H1 (cell line): ENCODE data around the gene SGCD. TPM values are rescaled to one million over a fixed set of nuclear protein-coding genes. Genes with fewer than 3 reads are reported as not detected.

ENCODE experiments used
- CTCF ChIA-PET: fragments of 300-600 bp; sonication (Branson Sonifier 250); formaldehyde crosslinking; loops from one replicate; lab custom pipeline; 2021; ENCODE audit not compliant: partially characterized antibody; lab: Charles Lee
- POLR2A ChIA-PET: fragments of 300-600 bp; sonication (Branson Sonifier 250); formaldehyde crosslinking; loops from one replicate; lab custom pipeline; 2021; ENCODE audit warnings: inconsistent platforms; ENCODE audit not compliant: partially characterized antibody; lab: Charles Lee
- DNase-seq, 2 experiments: peaks; one replicate each; pipeline versions ENCODE4 v3.0.0 to v3.0.0-alpha.2; 2010 to 2022; ENCODE audit warnings: low spot score in 2 of 2, low read depth in 1 of 2, mixed read lengths in 1 of 2
- FAIRE-seq: peaks from 2 replicates; lab custom pipeline; 2011; peaks lifted over from hg19 to GRCh38; lab: Jason Lieb, UNC
- H2AFZ ChIP-seq: 2 replicates; pipeline ENCODE4 v1.8.1; 2012; ENCODE audit warnings: low read length, inconsistent platforms
- H2AK5ac ChIP-seq: 2 replicates; pipeline ENCODE4 v1.6.1; 2013; ENCODE audit warnings: low read depth, low read length
- H2BK120ac ChIP-seq: replicated peaks from 2 replicates; pipeline ENCODE3; 2013; ENCODE audit warnings: low read depth, low read length, inconsistent platforms
- H2BK12ac ChIP-seq: 2 replicates; pipeline ENCODE4 v1.6.1; 2013; ENCODE audit warnings: low read depth, low read length
- H2BK15ac ChIP-seq: 2 replicates; pipeline ENCODE4 v1.6.1; 2013; ENCODE audit warnings: low read length
- H2BK20ac ChIP-seq: 2 replicates; pipeline ENCODE4 v1.6.1; 2013; ENCODE audit warnings: low read length
- H2BK5ac ChIP-seq: 2 replicates; pipeline ENCODE4 v1.6.1; 2013; ENCODE audit warnings: low read depth, low read length
- H3K14ac ChIP-seq: 2 replicates; pipeline ENCODE4 v1.6.1; 2013; ENCODE audit warnings: inconsistent platforms; ENCODE audit not compliant: insufficient read length
- H3K18ac ChIP-seq: 2 replicates; pipeline ENCODE4 v1.6.1; 2013; ENCODE audit warnings: low read length; ENCODE audit errors: extremely low read depth
- H3K23ac ChIP-seq: 2 replicates; pipeline ENCODE4 v1.6.1; 2013; ENCODE audit warnings: inconsistent platforms; ENCODE audit not compliant: insufficient read length
- H3K23me2 ChIP-seq: 2 replicates; pipeline ENCODE4 v1.6.1; 2013; ENCODE audit warnings: low read depth, low read length
- H3K27ac ChIP-seq: 2 replicates; pipeline ENCODE4 v1.6.1; 2011; ENCODE audit warnings: low read depth, low read length, inconsistent platforms
- H3K27me3 ChIP-seq, 4 experiments: replicated peaks in 1 of 4; 1 replicate in 1 of 4; 2 replicates in 3 of 4; pipeline versions ENCODE4 v1.6.1 to v1.8.1; 2011 to 2013; ENCODE audit warnings: low read length in 3 of 4, mild to moderate bottlenecking in 3 of 4, inconsistent platforms in 2 of 4, mixed read lengths in 2 of 4, moderate library complexity in 1 of 4; ENCODE audit not compliant: control insufficient read depth in 3 of 4, insufficient read depth in 3 of 4; ENCODE audit errors: extremely low read depth in 1 of 4
- H3K36me3 ChIP-seq, 4 experiments: 2 replicates each; pipeline versions ENCODE4 v1.6.1 to v1.8.1; 2011 to 2013; ENCODE audit warnings: mild to moderate bottlenecking in 4 of 4, low read length in 3 of 4, moderate library complexity in 2 of 4, control low read depth in 1 of 4, inconsistent platforms in 1 of 4; ENCODE audit not compliant: insufficient read depth in 4 of 4, control insufficient read depth in 2 of 4
- H3K4ac ChIP-seq: replicated peaks from 2 replicates; pipeline ENCODE3; 2013; ENCODE audit warnings: low read length, low read depth, mixed read lengths, inconsistent platforms; ENCODE audit not compliant: insufficient read length
- H3K4me1 ChIP-seq, 4 experiments: replicated peaks in 1 of 4; 1 replicate in 1 of 4; 2 replicates in 3 of 4; pipeline versions ENCODE4 v1.6.1 to v1.8.1; 2011 to 2013; ENCODE audit warnings: low read length in 3 of 4, inconsistent platforms in 2 of 4, mixed read lengths in 1 of 4; ENCODE audit not compliant: insufficient read depth in 4 of 4, control insufficient read depth in 3 of 4
- H3K4me2 ChIP-seq, 2 experiments: 2 replicates each; pipeline versions ENCODE4 v1.6.1 to v1.8.1; 2011 to 2013; ENCODE audit warnings: low read depth in 2 of 2, low read length in 2 of 2, control low read depth in 1 of 2, inconsistent platforms in 1 of 2, mild to moderate bottlenecking in 1 of 2; ENCODE audit not compliant: insufficient read depth in 1 of 2
- H3K4me3 ChIP-seq, 4 experiments: fragments of 200-600, 300-600 bp in 1 of 4; sonication (generic), shearing (Covaris generic), sonication (Bioruptor Twin) in 1 of 4; 2 replicates each; pipeline versions ENCODE4 v1.5.1 to v1.8.1; 2011 to 2016; ENCODE audit warnings: low read length in 4 of 4, low read depth in 3 of 4, control low read depth in 2 of 4, inconsistent platforms in 2 of 4, mild to moderate bottlenecking in 2 of 4, mixed read lengths in 1 of 4, moderate library complexity in 1 of 4; ENCODE audit not compliant: insufficient read depth in 2 of 4; ENCODE audit errors: extremely low read depth in 1 of 4
- H3K56ac ChIP-seq: replicated peaks from 2 replicates; pipeline ENCODE3; 2013; ENCODE audit warnings: low read depth, mild to moderate bottlenecking, mixed read lengths, low read length, inconsistent platforms; ENCODE audit not compliant: insufficient read length
- H3K79me1 ChIP-seq: 2 replicates; pipeline ENCODE4 v1.6.1; 2013; ENCODE audit warnings: low read depth, low read length, control low read depth
- H3K79me2 ChIP-seq, 2 experiments: 2 replicates each; pipeline versions ENCODE4 v1.6.1 to v1.8.1; 2012 to 2013; ENCODE audit warnings: low read length in 2 of 2, mild to moderate bottlenecking in 2 of 2, inconsistent platforms in 1 of 2; ENCODE audit not compliant: insufficient read depth in 2 of 2, control insufficient read depth in 1 of 2
- H3K9ac ChIP-seq, 4 experiments: replicated peaks in 1 of 4; 1 replicate in 1 of 4; 2 replicates in 3 of 4; pipeline versions ENCODE4 v1.6.1 to v1.8.1; 2011 to 2013; ENCODE audit warnings: low read depth in 3 of 4, low read length in 3 of 4, control low read depth in 2 of 4, mild to moderate bottlenecking in 2 of 4, moderate library complexity in 2 of 4, inconsistent platforms in 1 of 4; ENCODE audit errors: extremely low read depth in 1 of 4
- H3K9me3 ChIP-seq, 2 experiments: 2 replicates each; pipeline versions ENCODE4 v1.6.1 to v1.8.1; 2012 to 2013; ENCODE audit warnings: mild to moderate bottlenecking in 2 of 2, moderate library complexity in 2 of 2, control low read depth in 1 of 2, inconsistent platforms in 1 of 2, low read depth in 1 of 2, low read length in 1 of 2, mixed read lengths in 1 of 2; ENCODE audit not compliant: insufficient read depth in 2 of 2
- H4K20me1 ChIP-seq, 2 experiments: replicated peaks in 1 of 2; 2 replicates each; pipeline versions ENCODE3 to v1.8.1; 2011 to 2013; ENCODE audit warnings: inconsistent platforms in 2 of 2, low read length in 2 of 2, mild to moderate bottlenecking in 1 of 2; ENCODE audit not compliant: insufficient read depth in 2 of 2, control insufficient read depth in 1 of 2
- H4K5ac ChIP-seq: 2 replicates; pipeline ENCODE4 v1.6.1; 2013; ENCODE audit warnings: low read length, low read depth, mixed read lengths, inconsistent platforms; ENCODE audit not compliant: insufficient read length
- H4K8ac ChIP-seq: 2 replicates; pipeline ENCODE4 v1.8.0; 2013; ENCODE audit warnings: mild to moderate bottlenecking, moderate library complexity, low read length, inconsistent platforms; ENCODE audit not compliant: insufficient read depth; ENCODE audit errors: extremely low read depth
- H4K91ac ChIP-seq: replicated peaks from 2 replicates; pipeline ENCODE3; 2013; ENCODE audit warnings: low read length, mixed read lengths, inconsistent platforms; ENCODE audit not compliant: insufficient read length
- CHD1 ChIP-seq: IDR thresholded peaks from 2 replicates; pipeline ENCODE4 v1.6.1; 2012; ENCODE audit warnings: low read depth, low read length, improper control_type of control experiment
- WGBS, 2 experiments: shearing (Covaris generic) in 1 of 2; methylation state at CpG; one replicate each; pipeline versions ENCODE4 v1.1.6 to v1.1.7; 2013 to 2015; ENCODE audit warnings: low lambda C conversion rate in 2 of 2, mixed read lengths in 2 of 2, inconsistent platforms in 1 of 2, low coverage in 1 of 2, missing lambda C conversion rate in 1 of 2; ENCODE audit not compliant: insufficient replicate concordance in 2 of 2, insufficient coverage in 1 of 2, insufficient read length in 1 of 2; ENCODE audit errors: extremely low coverage in 1 of 2, missing lambda C conversion rate in 1 of 2; 5-methylcytosine and 5-hydroxymethylcytosine counted together
- polyA plus RNA-seq, 7 experiments: library from polyadenylated mRNA; depleted of rRNA in 3 of 7; stranded (reverse) in 5 of 7; unstranded in 2 of 7; fragments of >200 nt in 5 of 7; fragments of 200-250 nt in 2 of 7; gene quantifications; 1 replicate in 5 of 7; 2 replicates in 1 of 7; 4 replicates in 1 of 7; pipeline versions ENCODE4 v1.2.1 to v1.2.3, GENCODE V29; 2011 to 2013; ENCODE audit warnings: missing spikeins in 2 of 7, mixed read lengths in 2 of 7
- total RNA-seq: library from RNA; stranded (reverse); fragmentation: NEBNext Ultra II Directional; extraction: Animal tissue kit (Norgen Biotek cat#: 25700); gene quantifications from 2 replicates; pipeline ENCODE4 v1.2.1, GENCODE V29; 2021

SGCD gene
- total and polyA plus RNA-seq, 2 of the 8 experiments (the other 6 are each of a cell fraction or from before 2014, with no cell fraction given): 0.04 to 0.08 TPM

DNA sequence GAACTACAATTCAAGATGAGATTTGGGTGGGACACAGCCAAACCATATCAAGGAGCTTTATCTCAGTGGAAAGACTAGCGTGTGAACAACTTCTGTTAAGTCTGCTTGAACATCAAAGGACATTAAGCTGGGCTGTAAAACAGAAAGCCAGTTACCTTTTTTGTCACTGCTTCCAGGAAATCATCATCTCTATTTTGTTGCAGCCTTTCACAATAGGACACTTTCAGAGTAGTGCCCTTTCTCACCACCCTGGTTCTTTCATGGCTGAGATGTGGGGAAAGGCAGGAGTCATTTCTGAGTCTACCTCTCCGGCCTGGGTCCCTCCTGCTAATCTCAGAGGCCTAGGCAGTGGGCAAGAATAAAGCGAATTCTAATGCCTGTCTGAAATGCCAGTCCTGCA, 426.9 kb downstream of the SGCD start:
- no peak for FAIRE-seq
- Histone ChIP-seq H3K14ac (no peak overlapping the region), H3K18ac (no peak overlapping the region), H2BK5ac (no peak overlapping the region), H2BK120ac (no peak overlapping the region), H3K36me3 (no peaks in the 10 kb centered on the region), H4K91ac (no peak overlapping the region), H2BK12ac (no peak overlapping the region), H2BK20ac (no peak overlapping the region), H3K9ac (no peak overlapping the region), H3K4me1 (no peaks in the 10 kb centered on the region), H3K27me3 (no peaks in the 10 kb centered on the region), H3K4me3 (no peak overlapping the region), H3K23me2 (no peaks in the 10 kb centered on the region), H3K79me2 (no peaks in the 10 kb centered on the region), H3K9me3 (no peaks in the 10 kb centered on the region), H2BK15ac (no peak overlapping the region), H4K8ac (no peak overlapping the region), H3K56ac (no peak overlapping the region), H2AK5ac (no peak overlapping the region), H4K5ac (no peak overlapping the region), H3K23ac (no peak overlapping the region), H2AFZ (no peak overlapping the region), H3K4ac (no peak overlapping the region), H3K4me2 (no peak overlapping the region), H3K79me1 (no peaks in the 10 kb centered on the region), H3K27ac (no peak overlapping the region), H4K20me1 (no peaks in the 10 kb centered on the region)
- ChIA-PET POLR2A (interaction anchor here (1.5 kb wide), 1 partner anchor 10 kb away, joined by 3 read pairs; no protein-coding TSS in a partner anchor), CTCF (no interaction called here)
- WGBS, 2 experiments: 91% methylated on average over 3 of the region's 3 CpGs; no CpG with 5 or more reads in 1 of the 2 experiments
- TF ChIP-seq CHD1: no peak
- no peak for DNase-seq
